Adipocyte (in vitro differentiated cells): ENCODE data around the gene LSM3.

Experiments
- DNase-seq: peaks from one replicate; pipeline ENCODE4 v3.0.0-alpha.2; 2015; ENCODE audit warnings: low read depth
- H3K27me3 ChIP-seq: replicated peaks from 2 replicates; pipeline ENCODE4 v1.7.0; 2013; ENCODE audit warnings: mild to moderate bottlenecking, low read length, moderate library complexity; ENCODE audit not compliant: control insufficient read depth, insufficient read depth
- H3K36me3 ChIP-seq: 2 replicates; pipeline ENCODE4 v1.7.0; 2013; ENCODE audit warnings: low read length, mild to moderate bottlenecking, moderate library complexity; ENCODE audit not compliant: control insufficient read depth, insufficient read depth, severe bottlenecking
- H3K4me1 ChIP-seq: 2 replicates; pipeline ENCODE4 v1.7.0; 2013; ENCODE audit warnings: mild to moderate bottlenecking, low read length, moderate library complexity; ENCODE audit not compliant: control insufficient read depth, insufficient read depth
- H3K4me3 ChIP-seq: 2 replicates; pipeline ENCODE4 v1.7.0; 2013; ENCODE audit warnings: mild to moderate bottlenecking, low read length, moderate library complexity
- H3K9ac ChIP-seq: 2 replicates; pipeline ENCODE4 v1.7.0; 2013; ENCODE audit warnings: mild to moderate bottlenecking, low read length, moderate library complexity
- H3K9me3 ChIP-seq: 2 replicates; pipeline ENCODE4 v1.7.0; 2013; ENCODE audit warnings: mild to moderate bottlenecking, low read length, moderate library complexity; ENCODE audit not compliant: control insufficient read depth

The LSM3 gene

GRCh38 chr3:14162178-14162577 is 16.4 kb upstream of the LSM3 start:
- Histone ChIP-seq H3K9ac (no peak overlapping the region), H3K9me3 (peaks cover 18% of the 10 kb centered on the region), H3K27me3 (no peaks in the 10 kb centered on the region), H3K36me3 (peaks cover 99% of the 10 kb centered on the region), H3K4me3 (no peak overlapping the region), H3K4me1 (no peaks in the 10 kb centered on the region)
- no peak for DNase-seq

GRCh38 chr3:14166877-14167603 is 11.6 kb upstream of the LSM3 start:
- Histone ChIP-seq H3K9ac (no peak overlapping the region), H3K36me3 (peaks cover 99% of the 10 kb centered on the region), H3K4me1 (peaks cover 14% of the 10 kb centered on the region), H3K27me3 (no peaks in the 10 kb centered on the region), H3K9me3 (peaks cover 3% of the 10 kb centered on the region), H3K4me3 (no peak overlapping the region)
- peak; percentile 77 for DNase-seq

- Histone ChIP-seq H3K36me3 (peaks cover 84% of the 10 kb centered on the region), H3K9ac (no peak overlapping the region), H3K4me1 (peaks cover 14% of the 10 kb centered on the region), H3K9me3 (no peaks in the 10 kb centered on the region), H3K27me3 (no peaks in the 10 kb centered on the region), H3K4me3 (no peak overlapping the region)
- DNase-seq: no peak
Observed at GRCh38 chr3:14169435-14169834, 9.2 kb upstream of the LSM3 start.

GRCh38 chr3:14169871-14170270 is 8.7 kb upstream of the LSM3 start:
- H3K9me3 ChIP-seq: no peaks in the 10 kb centered on the region
- H3K36me3 ChIP-seq: peaks cover 80% of the 10 kb centered on the region
- H3K4me3 ChIP-seq: no peak overlapping the region
- no peaks in the 10 kb centered on the region for H3K27me3 ChIP-seq
- peaks cover 14% of the 10 kb centered on the region for H3K4me1 ChIP-seq
- no peak for DNase-seq
- no peak overlapping the region for H3K9ac ChIP-seq

- Histone ChIP-seq H3K4me3 (no peak overlapping the region), H3K9ac (no peak overlapping the region), H3K36me3 (peaks cover 72% of the 10 kb centered on the region), H3K9me3 (no peaks in the 10 kb centered on the region), H3K4me1 (peaks cover 17% of the 10 kb centered on the region), H3K27me3 (no peaks in the 10 kb centered on the region)
- DNase-seq: peak; percentile 75
Observed at GRCh38 chr3:14170531-14171159, 8.0 kb upstream of the LSM3 start.

GRCh38 chr3:14172496-14172895 is 6.1 kb upstream of the LSM3 start:
- H3K36me3 ChIP-seq: peaks cover 55% of the 10 kb centered on the region
- DNase-seq: no peak
- no peak overlapping the region for H3K9ac ChIP-seq
- H3K4me3 ChIP-seq: no peak overlapping the region
- H3K9me3 ChIP-seq: no peaks in the 10 kb centered on the region
- H3K27me3 ChIP-seq: no peaks in the 10 kb centered on the region
- H3K4me1 ChIP-seq: peaks cover 27% of the 10 kb centered on the region

- Histone ChIP-seq H3K4me3 (no peak overlapping the region), H3K4me1 (peaks cover 35% of the 10 kb centered on the region), H3K9me3 (no peaks in the 10 kb centered on the region), H3K27me3 (no peaks in the 10 kb centered on the region), H3K9ac (no peak overlapping the region), H3K36me3 (peaks cover 35% of the 10 kb centered on the region)
- peak; percentile 31 for DNase-seq
Observed at GRCh38 chr3:14174483-14174882, 4.1 kb upstream of the LSM3 start.

- Histone ChIP-seq H3K27me3 (no peaks in the 10 kb centered on the region), H3K9me3 (no peaks in the 10 kb centered on the region), H3K36me3 (peaks cover 25% of the 10 kb centered on the region), H3K4me3 (no peak overlapping the region), H3K4me1 (peaks cover 32% of the 10 kb centered on the region), H3K9ac (no peak overlapping the region)
- peak; percentile 29 for DNase-seq
Observed at GRCh38 chr3:14175383-14176037, 3.1 kb upstream of the LSM3 start.

- Histone ChIP-seq H3K27me3 (no peaks in the 10 kb centered on the region), H3K36me3 (peaks cover 18% of the 10 kb centered on the region), H3K4me3 (peak overlapping the region; percentile 97), H3K9ac (peak overlapping the region; percentile 92), H3K9me3 (no peaks in the 10 kb centered on the region), H3K4me1 (peaks cover 25% of the 10 kb centered on the region)
- DNase-seq: peak; percentile 24
Observed at GRCh38 chr3:14177580-14178246, 904 bp upstream of the LSM3 start.

GRCh38 chr3:14179114-14179465 is 473 bp downstream of the LSM3 start:
- DNase-seq: no peak
- peaks cover 28% of the 10 kb centered on the region for H3K36me3 ChIP-seq
- H3K9me3 ChIP-seq: no peaks in the 10 kb centered on the region
- H3K27me3 ChIP-seq: no peaks in the 10 kb centered on the region
- peak overlapping the region; percentile 97 for H3K4me3 ChIP-seq
- peaks cover 25% of the 10 kb centered on the region for H3K4me1 ChIP-seq
- H3K9ac ChIP-seq: peak overlapping the region; percentile 92

GRCh38 chr3:14179795-14180194 is 1.2 kb downstream of the LSM3 start:
- Histone ChIP-seq H3K36me3 (peaks cover 31% of the 10 kb centered on the region), H3K9ac (no peak overlapping the region), H3K27me3 (no peaks in the 10 kb centered on the region), H3K9me3 (no peaks in the 10 kb centered on the region), H3K4me1 (peaks cover 25% of the 10 kb centered on the region), H3K4me3 (peak overlapping the region; percentile 97)
- no peak for DNase-seq
